Activated naive CD8-positive, alpha-beta T cell treated with anti-CD3 and anti-CD28 coated beads for 36 hours (primary cell): Measurements from ENCODE around the gene CLIP4. TPM values are rescaled to one million over a fixed set of nuclear protein-coding genes. Genes with fewer than 3 reads are reported as not detected.

ENCODE experiments used
- DNase-seq: peaks from one replicate; pipeline ENCODE4 v3.0.0; 2021
- H3K27ac Mint-ChIP-seq: one replicate; pipeline ENCODE4 v1.8.0; 2022; ENCODE audit warnings: mild to moderate bottlenecking, moderate library complexity, mixed read lengths
- H3K27me3 Mint-ChIP-seq: one replicate; pipeline ENCODE4 v1.8.0; 2022; ENCODE audit warnings: mild to moderate bottlenecking, mixed read lengths
- H3K36me3 Mint-ChIP-seq: one replicate; pipeline ENCODE4 v1.8.0; 2021; ENCODE audit warnings: mild to moderate bottlenecking, mixed read lengths
- H3K4me1 Mint-ChIP-seq: one replicate; pipeline ENCODE4 v1.8.0; 2021; ENCODE audit warnings: mixed read lengths
- H3K4me3 Mint-ChIP-seq: one replicate; pipeline ENCODE4 v1.8.0; 2022; ENCODE audit warnings: mild to moderate bottlenecking, moderate library complexity, mixed read lengths
- H3K9me3 Mint-ChIP-seq: one replicate; pipeline ENCODE4 v1.8.0; 2022; ENCODE audit warnings: mixed read lengths
- total RNA-seq, 2 experiments: library from RNA; stranded (reverse); gene quantifications; one replicate each; pipeline ENCODE4 v1.2.3, GENCODE V29; 2021

The CLIP4 gene
- total RNA-seq, 2 experiments from 2014 or later, result 15.8 to 18.7 TPM

GRCh38 chr2:29146197-29146596 lies 31.0 kb downstream of the CLIP4 start:
- H3K27me3 Mint-ChIP-seq, result no peaks in the 10 kb centered on the region
- no peak overlapping the region for H3K27ac Mint-ChIP-seq
- no peaks in the 10 kb centered on the region for H3K9me3 Mint-ChIP-seq
- H3K4me3 Mint-ChIP-seq, result no peak overlapping the region
- peaks cover 20% of the 10 kb centered on the region for H3K36me3 Mint-ChIP-seq
- DNase-seq, result no peak
- H3K4me1 Mint-ChIP-seq, result peaks cover 3% of the 10 kb centered on the region

DNA sequence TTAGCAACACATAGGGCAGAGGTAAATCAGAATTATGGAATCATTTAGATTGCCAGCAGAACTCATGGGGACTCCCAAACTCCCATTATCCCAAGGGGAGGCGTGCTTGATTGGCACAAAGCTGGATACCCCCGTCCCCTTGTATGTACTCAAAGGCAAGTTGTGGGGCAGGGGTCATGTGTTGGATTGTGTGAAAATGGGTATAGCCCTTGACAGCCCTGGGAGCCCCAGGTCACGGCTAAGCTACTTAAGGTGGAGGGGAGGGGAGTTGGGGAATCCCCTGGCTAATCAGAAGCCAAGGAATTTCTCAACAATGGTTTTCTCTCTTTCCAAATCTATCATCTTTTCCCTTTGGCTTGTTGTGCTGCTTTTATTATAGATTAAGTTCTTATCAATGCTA lies 32.7 kb downstream of the CLIP4 start:
- no peak overlapping the region for H3K27ac Mint-ChIP-seq
- H3K27me3 Mint-ChIP-seq, result no peaks in the 10 kb centered on the region
- no peak for DNase-seq
- peaks cover 20% of the 10 kb centered on the region for H3K36me3 Mint-ChIP-seq
- no peaks in the 10 kb centered on the region for H3K9me3 Mint-ChIP-seq
- H3K4me1 Mint-ChIP-seq, result no peaks in the 10 kb centered on the region
- no peak overlapping the region for H3K4me3 Mint-ChIP-seq

DNA sequence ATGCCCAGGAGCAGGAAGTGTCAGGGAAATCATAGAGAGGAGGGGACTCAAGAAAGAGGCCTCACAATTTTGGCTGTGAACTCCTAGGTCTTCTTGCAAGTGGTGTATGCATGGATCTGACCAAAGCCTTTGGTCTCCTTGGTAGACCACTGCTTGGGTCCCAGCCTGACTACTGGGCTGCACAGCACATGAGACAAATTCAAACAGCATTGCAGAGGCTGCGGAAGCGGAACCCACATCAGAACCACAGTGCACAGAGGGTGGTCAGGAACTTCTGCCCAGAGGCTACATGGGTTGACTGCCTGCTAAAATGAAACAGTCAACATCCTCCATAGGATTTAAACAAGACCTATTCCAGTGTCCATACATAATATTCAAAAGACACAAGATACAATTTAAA lies 39.4 kb downstream of the CLIP4 start:
- peaks cover 10% of the 10 kb centered on the region for H3K36me3 Mint-ChIP-seq
- no peak overlapping the region for H3K4me3 Mint-ChIP-seq
- H3K4me1 Mint-ChIP-seq, result peaks cover 3% of the 10 kb centered on the region
- no peaks in the 10 kb centered on the region for H3K27me3 Mint-ChIP-seq
- no peaks in the 10 kb centered on the region for H3K9me3 Mint-ChIP-seq
- no peak overlapping the region for H3K27ac Mint-ChIP-seq
- no peak for DNase-seq

DNA sequence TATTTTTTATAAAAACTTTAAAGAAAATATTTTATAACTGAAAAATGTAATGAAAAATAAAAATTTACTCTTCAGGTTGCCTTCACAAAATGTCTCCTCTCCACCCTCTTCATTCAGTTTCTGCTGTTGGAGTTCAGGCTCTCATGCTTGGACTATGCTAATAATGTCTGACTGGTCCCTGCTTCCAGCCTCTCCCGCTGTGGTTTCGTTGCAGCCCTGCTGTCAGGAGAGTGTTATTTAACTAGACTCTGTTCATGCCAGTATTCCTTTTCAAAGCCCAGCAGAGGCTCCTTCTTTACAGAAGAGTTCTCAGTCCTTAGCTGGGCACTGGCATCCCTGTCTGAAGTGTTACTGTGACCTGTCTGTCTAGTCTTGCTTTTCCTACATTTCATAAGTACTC lies 40.4 kb downstream of the CLIP4 start:
- Mint-ChIP-seq H3K4me1 (peaks cover 3% of the 10 kb centered on the region), H3K27ac (no peak overlapping the region), H3K27me3 (no peaks in the 10 kb centered on the region), H3K36me3 (peaks cover 10% of the 10 kb centered on the region), H3K9me3 (no peaks in the 10 kb centered on the region), H3K4me3 (peak overlapping the region; percentile 23)
- no peak for DNase-seq

- Mint-ChIP-seq H3K4me3 (no peak overlapping the region), H3K27me3 (no peaks in the 10 kb centered on the region), H3K4me1 (peaks cover 3% of the 10 kb centered on the region), H3K27ac (no peak overlapping the region), H3K36me3 (peaks cover 10% of the 10 kb centered on the region), H3K9me3 (no peaks in the 10 kb centered on the region)
- no peak for DNase-seq
These were observed 41.9 kb downstream of the CLIP4 start for GRCh38 chr2:29157131-29157530.

- Mint-ChIP-seq H3K36me3 (peaks cover 2% of the 10 kb centered on the region), H3K27me3 (no peaks in the 10 kb centered on the region), H3K27ac (no peak overlapping the region), H3K4me3 (no peak overlapping the region), H3K4me1 (peaks cover 3% of the 10 kb centered on the region), H3K9me3 (no peaks in the 10 kb centered on the region)
- no peak for DNase-seq
These were observed 43.9 kb downstream of the CLIP4 start for GRCh38 chr2:29159125-29159524.

GRCh38 chr2:29160184-29160583 lies 45.0 kb downstream of the CLIP4 start:
- H3K27me3 Mint-ChIP-seq, result no peaks in the 10 kb centered on the region
- H3K36me3 Mint-ChIP-seq, result no peaks in the 10 kb centered on the region

GRCh38 chr2:29162204-29162928 lies 47.2 kb downstream of the CLIP4 start:
- Mint-ChIP-seq H3K4me3 (no peak overlapping the region), H3K4me1 (no peaks in the 10 kb centered on the region), H3K27ac (no peak overlapping the region), H3K36me3 (peaks cover 3% of the 10 kb centered on the region), H3K27me3 (no peaks in the 10 kb centered on the region), H3K9me3 (no peaks in the 10 kb centered on the region)
- no peak for DNase-seq

More at GRCh38 chr2:29160184-29160583, 45.0 kb downstream of the CLIP4 start:
- no peak overlapping the region for H3K27ac Mint-ChIP-seq
- H3K9me3 Mint-ChIP-seq, result no peaks in the 10 kb centered on the region
- no peak overlapping the region for H3K4me3 Mint-ChIP-seq
- DNase-seq, result no peak
- H3K4me1 Mint-ChIP-seq, result no peaks in the 10 kb centered on the region

DNA sequence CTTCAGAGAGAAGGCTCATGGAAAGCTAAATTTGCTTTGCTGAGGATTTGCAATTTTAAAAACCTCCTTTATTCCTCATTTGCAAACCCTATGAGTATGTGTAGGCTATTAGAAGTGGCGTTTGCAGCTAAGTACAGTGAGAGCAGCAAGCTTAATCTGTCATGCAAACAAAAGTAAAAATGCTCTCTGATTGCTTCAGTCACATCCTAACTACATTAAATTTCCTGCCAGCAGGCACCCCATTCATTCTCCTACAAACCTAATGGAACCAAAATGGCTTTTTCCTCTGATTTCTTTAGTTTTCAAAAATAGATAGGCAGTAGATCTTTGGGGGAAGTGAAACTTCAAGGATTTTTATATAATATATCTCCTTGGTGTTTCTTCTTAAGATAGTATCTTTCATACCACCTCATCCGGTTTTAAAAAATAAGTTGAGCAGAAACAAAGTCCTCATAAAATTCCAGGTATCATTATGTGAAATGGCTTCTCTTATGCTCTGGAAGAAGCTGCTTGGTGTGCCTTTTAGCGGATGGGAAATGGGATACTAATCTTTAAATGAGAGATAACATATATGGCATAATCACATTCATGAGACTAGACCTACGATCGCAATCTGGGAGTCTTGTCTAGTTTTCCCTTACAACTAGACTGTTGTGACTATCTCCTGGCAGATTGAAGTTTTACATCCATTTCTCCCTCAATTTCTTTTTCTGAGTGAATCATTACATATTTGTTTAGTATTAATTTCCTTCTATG lies 49.1 kb downstream of the CLIP4 start:
- Mint-ChIP-seq H3K4me3 (no peak overlapping the region), H3K27me3 (no peaks in the 10 kb centered on the region), H3K9me3 (no peaks in the 10 kb centered on the region), H3K36me3 (peaks cover 8% of the 10 kb centered on the region), H3K4me1 (no peaks in the 10 kb centered on the region), H3K27ac (no peak overlapping the region)
- no peak for DNase-seq

DNA sequence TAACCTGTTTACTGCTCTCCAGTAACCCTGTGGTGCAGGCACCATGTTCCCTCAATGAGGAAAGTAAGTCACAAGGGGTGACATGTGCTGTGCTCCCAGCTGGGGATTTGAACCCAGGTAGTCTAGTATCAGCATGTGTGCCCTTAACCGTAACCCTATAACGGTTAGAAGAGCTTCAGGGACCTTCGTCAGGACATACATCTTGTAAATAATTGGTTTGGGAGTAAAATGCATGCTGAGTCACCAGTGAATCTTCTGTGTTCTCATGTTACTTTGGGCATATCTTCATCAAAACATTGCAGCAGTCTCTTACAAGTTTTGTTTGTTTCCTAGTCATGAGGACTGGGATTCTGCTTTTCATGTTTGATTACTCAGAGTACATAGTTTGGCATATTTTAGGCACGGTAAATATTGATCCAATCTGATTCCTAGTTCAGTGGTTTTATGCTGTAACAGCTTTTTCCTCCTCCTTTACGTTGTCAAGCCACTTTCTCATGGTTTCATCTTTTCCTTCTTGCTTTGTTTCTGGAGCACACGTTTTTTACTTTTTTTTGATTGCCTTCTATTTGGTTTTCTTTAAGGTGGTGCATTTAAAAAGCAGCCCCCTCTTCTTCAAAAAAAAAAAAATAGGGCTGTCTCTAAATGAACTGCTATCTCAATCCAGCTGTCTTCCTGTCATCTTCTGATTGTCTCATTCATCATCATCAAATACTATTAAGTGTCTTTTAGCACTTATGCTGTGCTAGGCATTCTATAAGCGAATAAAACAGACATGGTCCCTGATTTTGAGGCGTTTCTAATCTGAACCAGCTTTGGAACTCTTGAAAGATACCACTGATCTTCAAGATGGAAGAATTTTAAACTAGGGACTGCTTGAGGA lies 50.4 kb downstream of the CLIP4 start:
- Mint-ChIP-seq H3K27me3 (no peaks in the 10 kb centered on the region), H3K4me1 (no peaks in the 10 kb centered on the region), H3K36me3 (peaks cover 8% of the 10 kb centered on the region), H3K4me3 (no peak overlapping the region), H3K9me3 (no peaks in the 10 kb centered on the region), H3K27ac (no peak overlapping the region)
- DNase-seq, result no peak

DNA sequence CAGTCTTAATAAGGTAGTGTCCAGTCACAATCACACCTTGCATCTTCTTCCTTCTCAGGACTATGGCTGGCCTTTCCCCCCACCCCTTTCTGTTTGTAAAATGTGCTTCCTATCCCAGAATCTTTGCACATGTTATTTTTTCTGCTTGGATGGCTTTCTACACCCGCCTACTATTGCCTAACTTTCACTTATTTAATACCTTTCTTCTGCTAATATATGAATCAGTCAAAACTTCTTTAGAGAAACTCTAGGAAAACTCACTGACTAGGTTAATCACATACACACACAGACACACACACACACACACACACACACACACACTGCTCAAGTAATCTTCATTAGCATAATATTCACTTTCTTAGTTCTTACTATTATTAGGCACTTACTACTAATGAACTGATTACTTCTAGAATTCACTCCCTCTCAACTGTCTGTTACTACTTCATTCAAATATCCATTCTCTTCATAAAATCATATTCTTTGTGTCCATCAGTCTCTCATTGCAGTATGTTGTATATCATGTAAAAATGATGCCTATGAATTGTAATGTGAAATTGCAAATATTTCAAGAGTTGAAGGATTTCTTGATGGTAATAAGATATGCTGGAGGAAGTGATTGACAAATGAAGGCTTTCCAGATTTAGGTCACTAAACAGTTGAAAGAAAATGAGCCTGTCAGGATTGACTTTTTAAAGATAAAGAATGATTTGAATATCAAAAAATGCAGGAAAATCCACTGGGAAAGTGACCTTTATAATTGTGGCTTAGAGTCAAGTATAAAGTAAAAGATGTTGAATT lies 51.2 kb downstream of the CLIP4 start:
- Mint-ChIP-seq H3K9me3 (no peaks in the 10 kb centered on the region), H3K4me1 (no peaks in the 10 kb centered on the region), H3K36me3 (peaks cover 10% of the 10 kb centered on the region), H3K4me3 (no peak overlapping the region), H3K27ac (no peak overlapping the region), H3K27me3 (no peaks in the 10 kb centered on the region)
- no peak for DNase-seq

- H3K9me3 Mint-ChIP-seq, result no peaks in the 10 kb centered on the region
- H3K27me3 Mint-ChIP-seq, result no peaks in the 10 kb centered on the region
- peaks cover 5% of the 10 kb centered on the region for H3K4me1 Mint-ChIP-seq
- H3K4me3 Mint-ChIP-seq, result no peak overlapping the region
- peaks cover 18% of the 10 kb centered on the region for H3K36me3 Mint-ChIP-seq
- H3K27ac Mint-ChIP-seq, result no peak overlapping the region
- DNase-seq, result no peak
These were observed 59.7 kb downstream of the CLIP4 start for GRCh38 chr2:29174937-29175336.

GRCh38 chr2:29175338-29175737 lies 60.1 kb downstream of the CLIP4 start:
- Mint-ChIP-seq H3K36me3 (peaks cover 19% of the 10 kb centered on the region), H3K27me3 (no peaks in the 10 kb centered on the region)

DNA sequence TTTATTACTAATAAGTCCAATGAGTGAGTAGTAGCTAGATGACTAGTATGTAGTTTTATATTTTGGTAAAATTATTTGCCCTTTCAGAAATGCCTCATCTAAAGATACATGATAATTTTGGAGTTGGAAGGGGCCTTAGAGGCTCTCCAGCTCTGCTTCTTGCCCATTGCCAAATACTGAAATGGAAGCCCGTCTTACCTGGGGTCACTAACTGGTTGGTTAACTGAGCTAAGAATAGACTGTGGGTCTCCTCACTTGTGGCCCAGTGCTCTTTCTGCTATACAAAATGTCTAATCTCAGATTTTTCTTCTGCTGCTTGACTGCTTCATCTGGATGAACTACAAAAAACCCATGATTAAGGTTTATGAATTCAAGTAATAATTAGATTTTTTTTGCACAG lies 67.1 kb downstream of the CLIP4 start:
- Mint-ChIP-seq H3K27ac (no peak overlapping the region), H3K4me1 (peaks cover 8% of the 10 kb centered on the region), H3K36me3 (peaks cover 16% of the 10 kb centered on the region)

More at GRCh38 chr2:29175338-29175737, 60.1 kb downstream of the CLIP4 start:
- no peak for DNase-seq
- Mint-ChIP-seq H3K9me3 (no peaks in the 10 kb centered on the region), H3K4me1 (peaks cover 8% of the 10 kb centered on the region), H3K4me3 (no peak overlapping the region), H3K27ac (no peak overlapping the region)

More for the DNA sequence above, 67.1 kb downstream of the CLIP4 start:
- no peaks in the 10 kb centered on the region for H3K9me3 Mint-ChIP-seq
- no peaks in the 10 kb centered on the region for H3K27me3 Mint-ChIP-seq
- no peak overlapping the region for H3K4me3 Mint-ChIP-seq
- no peak for DNase-seq
